Activated gamma-delta T cell (primary cell): ENCODE results near the gene ERICH2.

Experiments
- DNase-seq: peaks from one replicate; lab custom pipeline; 2025; lab: John Stamatoyannopoulos, UW

ERICH2 gene

GRCh38 chr2:170842785-170843184 lies 72.6 kb downstream of the ERICH2 start:
- DNase-seq = no peak

DNA sequence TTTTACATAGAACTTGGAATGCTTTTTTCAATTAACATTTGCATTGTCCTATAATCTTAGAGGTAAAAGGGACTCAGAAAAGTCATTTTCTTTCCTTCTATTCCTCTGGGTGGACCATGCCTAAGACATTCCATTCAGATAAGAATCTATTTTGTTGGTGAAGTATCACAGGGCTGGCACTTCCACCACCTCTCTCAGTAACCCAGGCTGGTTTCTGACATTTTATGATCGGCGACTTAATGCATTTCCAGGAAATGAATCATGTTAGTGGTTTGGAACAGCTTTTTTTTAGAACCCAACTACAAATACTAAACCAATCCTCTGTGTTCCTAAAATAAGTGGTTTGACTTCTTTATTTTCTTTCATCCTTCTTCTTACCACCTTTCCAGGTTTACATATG lies 73.5 kb downstream of the ERICH2 start:
- no peak for DNase-seq

DNA sequence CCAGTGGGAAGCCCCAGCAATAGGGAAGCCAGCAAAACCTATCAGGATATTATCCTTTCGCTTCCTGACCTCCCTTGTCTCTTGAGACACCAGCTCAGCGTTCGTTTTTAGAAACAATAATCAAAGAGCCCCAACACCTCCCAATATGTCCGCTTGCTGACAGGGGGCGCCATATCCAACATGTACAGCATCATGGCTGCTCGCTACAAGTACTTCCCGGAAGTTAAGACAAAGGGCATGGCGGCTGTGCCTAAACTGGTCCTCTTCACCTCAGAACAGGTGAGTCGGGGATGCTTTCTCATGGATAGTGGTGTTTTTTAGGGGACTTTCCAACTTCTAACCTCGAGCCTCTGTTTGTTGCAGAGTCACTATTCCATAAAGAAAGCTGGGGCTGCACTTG lies 75.2 kb downstream of the ERICH2 start:
- DNase-seq = no peak

DNA sequence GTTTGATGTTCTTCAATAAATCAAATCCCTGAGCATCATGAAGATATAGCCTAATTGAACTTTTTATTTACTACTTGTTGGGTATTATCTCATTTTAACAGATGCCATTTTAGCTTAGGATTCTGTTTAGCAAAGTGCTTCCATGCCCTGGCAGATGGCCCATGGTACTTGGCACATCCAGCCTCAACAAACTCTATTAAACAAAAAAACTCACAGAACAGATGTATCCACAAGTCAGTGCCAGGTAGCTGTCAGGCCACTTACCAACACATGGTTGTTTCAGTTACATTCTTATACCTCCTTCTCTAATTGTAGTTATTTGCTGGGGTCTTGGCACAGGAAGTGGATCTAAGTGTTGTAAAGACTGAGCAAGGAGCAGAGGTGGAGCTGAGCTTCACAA lies 76.1 kb downstream of the ERICH2 start:
- DNase-seq = no peak

DNA sequence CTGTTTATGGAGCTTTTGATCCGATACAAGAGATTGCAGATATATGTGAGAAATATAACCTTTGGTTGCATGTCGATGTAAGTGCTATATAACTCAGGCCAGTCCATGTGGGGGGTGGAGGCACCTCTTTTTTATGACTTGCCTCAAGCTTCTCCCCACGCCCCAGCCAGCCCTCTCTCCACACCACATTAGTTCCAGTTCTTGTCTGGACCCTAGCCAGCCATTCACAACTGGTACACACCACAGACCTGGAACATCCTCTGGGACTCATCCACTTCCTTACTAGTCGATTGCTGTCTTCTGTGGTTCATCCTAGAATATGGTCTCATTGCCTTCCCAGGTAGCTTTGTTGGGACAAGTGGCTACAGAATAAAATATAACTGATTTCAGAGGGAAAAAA lies 77.5 kb downstream of the ERICH2 start:
- no peak for DNase-seq
